ENCODE measurements around the gene MYLK. TPM values are rescaled to one million over a fixed set of nuclear protein-coding genes. Genes with fewer than 3 reads are reported as not detected.
A peak's percentile ranks its signal among the peaks of the same experiment; 100 is the strongest.

Gene MYLK
- total and polyA plus RNA-seq, 9 of the 15 experiments (the other 6 are each of a cell fraction or from before 2014, with no cell fraction given) = 0.11 to 0.53 (median 0.18) TPM; not detected in 2

GRCh38 chr3:123881771-123882170 is 2.4 kb downstream of the MYLK start (continued):
- no peak for TF ChIP-seq ZBTB33 (CRISPR knock-in tag; IDR thresholded peaks at IDR 0.05)
- no peak for TF ChIP-seq ZNF239 (CRISPR knock-in tag; IDR thresholded peaks at IDR 0.05)
- TF ChIP-seq KLF10 (CRISPR knock-in tag; IDR thresholded peaks at IDR 0.05) = no peak
- TF ChIP-seq CREB3L1 (IDR thresholded peaks at IDR 0.05; ENCODE audit: borderline replicate concordance, low read depth) = no peak
- no peak for TF ChIP-seq CC2D1A (IDR thresholded peaks at IDR 0.05)

- H3K27ac ChIP-seq (ENCODE audit: extremely low read depth, low read depth, low read length) = no peak overlapping the region
- no peak overlapping the region for H3K4me2 ChIP-seq (ENCODE audit: insufficient read depth, low read length)
- H3K4me3 ChIP-seq = no peak overlapping the region
- no TSS peak for BruUV-seq (replicated peaks)
- no peaks in the 10 kb centered on the region for H3K79me2 ChIP-seq (ENCODE audit: control insufficient read depth, insufficient read depth, low read length)
- TF ChIP-seq SNIP1 (IDR thresholded peaks at IDR 0.05; ENCODE audit: low read depth) (no peak), FOXP4 (CRISPR knock-in tag; IDR thresholded peaks at IDR 0.05; ENCODE audit: borderline replicate concordance) (no peak), HLTF (IDR thresholded peaks at IDR 0.05) (no peak), RAD21 (CRISPR knock-in tag; conservative IDR thresholded peaks at IDR 0.05 in 1 of 2, IDR thresholded peaks at IDR 0.05 in 1 of 2) (peak in 1 of 2 experiments; percentile 47; a peak in 2 of 4 replicates), SIN3A (IDR thresholded peaks at IDR 0.05; ENCODE audit: borderline replicate concordance in 2 of 2, control insufficient read depth in 1 of 2, low read depth in 2 of 2, low read length in 2 of 2) (no peak), CBX1 (IDR thresholded peaks at IDR 0.05; ENCODE audit: low read depth) (no peak), CTCF (IDR thresholded peaks at IDR 0.05 in 2 of 3, conservative IDR thresholded peaks at IDR 0.05 in 1 of 3; ENCODE audit: insufficient read depth in 2 of 3, low read depth in 1 of 3, low read length in 3 of 3) (peak; percentile 25 to 52 (median 52); a peak in 4 of 6 replicates), CBFA2T2 (conservative IDR thresholded peaks at IDR 0.05) (no peak)
- FAIRE-seq (peak; percentile 29), ATAC-seq (peak; percentile 34; the same call in 1 of the 3 replicates), DNase-seq (ENCODE audit: extremely low read depth in 1 of 4, low spot score in 3 of 4) (peak in 1 of 4 experiments; percentile 17)
- no peak overlapping the region for H3K9ac ChIP-seq (ENCODE audit: insufficient read depth in 1 of 2, low read depth in 2 of 2, low read length in 2 of 2)
- H3K9me3 ChIP-seq (replicated peaks; ENCODE audit: control insufficient read depth, insufficient read depth, low read depth, low read length) = no peaks in the 10 kb centered on the region
- in situ Hi-C loops (cut with MboI) = no loop called here
- no peak overlapping the region for H2AFZ ChIP-seq (ENCODE audit: low read depth, low read length)
- H3K36me3 ChIP-seq (ENCODE audit: control insufficient read depth, insufficient read depth, low read length) = no peaks in the 10 kb centered on the region
- CTCF ChIA-PET (ENCODE audit: low intra/inter-chr PET ratio) = no interaction called here
- POLR2A ChIA-PET = no interaction called here
- no peaks in the 10 kb centered on the region for H4K20me1 ChIP-seq (replicated peaks; ENCODE audit: control insufficient read depth, insufficient read depth, low read length)
- H3K27me3 ChIP-seq (ENCODE audit: control insufficient read depth in 2 of 2, insufficient read depth in 2 of 2, low read length in 2 of 2) = no peaks in the 10 kb centered on the region; a peak in 1 of 5 replicates
- WGBS (ENCODE audit: insufficient coverage, low coverage, missing lambda C conversion rate) = 2% methylated on average over 6 of the region's 6 CpGs
- intact Hi-C loops (cut with micrococcal nuclease) = no loop called here
- H3K9me1 ChIP-seq (ENCODE audit: control insufficient read depth, insufficient read depth, low read length) = no peaks in the 10 kb centered on the region
- H3K4me1 ChIP-seq (replicated peaks in 1 of 2; ENCODE audit: control insufficient read depth in 2 of 2, insufficient read depth in 2 of 2, low read length in 2 of 2) = peaks cover 0 to 11% of the 10 kb centered on the region in 2 experiments; a peak in 2 of 5 replicates
Measured at GRCh38 chr3:123880998-123881561, 3.1 kb downstream of the MYLK start.

All from K562 (cell line).